ENCODE measurements around the gene FAM131A.

DNA sequence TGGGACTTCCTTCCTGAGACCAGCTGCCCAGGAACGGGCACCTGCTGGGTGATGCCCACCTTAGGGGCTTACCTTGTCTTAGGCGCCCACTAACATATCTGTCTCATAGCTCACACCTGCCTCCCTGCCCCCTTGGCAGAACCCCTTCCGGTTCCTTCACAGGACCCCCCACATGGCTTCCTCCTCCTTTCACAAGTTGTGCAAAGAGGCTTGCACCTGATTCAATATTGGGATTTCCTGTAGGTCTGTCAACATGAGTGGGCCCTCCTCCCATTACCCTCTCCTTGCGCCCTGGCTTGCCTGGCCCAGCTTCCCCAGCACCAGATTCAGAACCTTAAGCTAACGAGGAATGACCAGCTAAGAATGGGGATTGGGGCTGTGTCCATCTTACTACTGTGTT, 40.0 kb downstream of the FAM131A start:
- TF ChIP-seq POLR2AphosphoS5 (IDR thresholded peaks at IDR 0.05; ENCODE audit: low read depth, low read length) = no peak
- TF ChIP-seq TAF1 (IDR thresholded peaks at IDR 0.05; ENCODE audit: low read depth, low read length) = no peak
- no peak for TF ChIP-seq POLR2A (IDR thresholded peaks at IDR 0.05; ENCODE audit: low read depth, low read length)
- no peak for TF ChIP-seq POU2F2 (IDR thresholded peaks at IDR 0.05; ENCODE audit: low read depth, low read length)
- TF ChIP-seq SPI1 (IDR thresholded peaks at IDR 0.05; ENCODE audit: low read depth, low read length) = no peak
- TF ChIP-seq PAX5 (IDR thresholded peaks at IDR 0.05; ENCODE audit: insufficient read depth, low read length, severe bottlenecking) = no peak

Measured in GM12891 (cell line).